NB4 (cell line): Measurements from ENCODE around the gene OR51Q1.
A peak's percentile ranks its signal among the peaks of the same experiment; 100 is the strongest.

ENCODE experiments used
- DNase-seq: peaks from one replicate; pipeline ENCODE4 v3.0.0; 2010; ENCODE audit warnings: low read depth
- H3K4me3 ChIP-seq: one replicate; pipeline ENCODE4 v1.5.1; 2011; ENCODE audit warnings: mild to moderate bottlenecking, low read depth, low read length, moderate library complexity
- CTCF ChIP-seq: IDR thresholded peaks from one replicate; pipeline ENCODE4 v1.5.1; 2012; ENCODE audit warnings: low read depth, low read length
- MAX ChIP-seq: IDR thresholded peaks from 2 replicates; pipeline ENCODE4 v1.6.1; 2011; ENCODE audit warnings: low read depth, low read length
- MYC ChIP-seq: IDR thresholded peaks from 2 replicates; pipeline ENCODE4 v1.6.1; 2011; ENCODE audit warnings: low read depth, low read length
- POLR2A ChIP-seq: IDR thresholded peaks from 2 replicates; pipeline ENCODE4 v1.6.1; 2011; ENCODE audit warnings: mild to moderate bottlenecking; ENCODE audit not compliant: insufficient read length; ENCODE audit errors: extremely low read depth

OR51Q1 gene

GRCh38 chr11:5421811-5422210 lies at the start of gene OR51Q1:
Gene OR51Q1, plus strand, starts transcription at chr11:5422111. Its CDS starts 90 bp downstream, at chr11:5422201.
- DNase-seq = no peak
- no peak for TF ChIP-seq MAX
- no peak for TF ChIP-seq CTCF
- TF ChIP-seq MYC = no peak
- no peak for TF ChIP-seq POLR2A
- H3K4me3 ChIP-seq = no peak within 1 kb of the TSS

GRCh38 chr11:5380740-5381342 lies 41.1 kb upstream of the OR51Q1 start:
- no peak for TF ChIP-seq MYC
- TF ChIP-seq CTCF = peak; percentile 66
- peak; percentile 59 for DNase-seq
- no peak overlapping the region for H3K4me3 ChIP-seq

GRCh38 chr11:5383576-5383975 lies 38.3 kb upstream of the OR51Q1 start, which contains the start of gene OR51M1:
Gene OR51M1, plus strand, starts transcription at chr11:5383812. Its CDS starts 5,587 bp downstream, at chr11:5389399.
- H3K4me3 ChIP-seq = no peak within 1 kb of the TSS
- no peak for DNase-seq
- TF ChIP-seq CTCF = no peak

GRCh38 chr11:5384335-5384734 lies 37.6 kb upstream of the OR51Q1 start:
- no peak for DNase-seq
- H3K4me3 ChIP-seq = no peak overlapping the region
- TF ChIP-seq CTCF (no peak), MYC (no peak)

- H3K4me3 ChIP-seq = no peak overlapping the region
- TF ChIP-seq MAX (no peak), MYC (no peak), CTCF (no peak), POLR2A (no peak)
- no peak for DNase-seq
Observed at GRCh38 chr11:5390210-5390609, 31.7 kb upstream of the OR51Q1 start.

- TF ChIP-seq MYC (no peak), CTCF (no peak), MAX (no peak), POLR2A (no peak)
- DNase-seq = no peak
- no peak overlapping the region for H3K4me3 ChIP-seq
Observed at GRCh38 chr11:5394091-5394490, 27.8 kb upstream of the OR51Q1 start.
